Peyer's patch (tissue), 4 donors: ENCODE data around the gene AGAP2. TPM values are rescaled to one million over a fixed set of nuclear protein-coding genes. Genes with fewer than 3 reads are reported as not detected.

Source experiments
- DNase-seq, 3 donors: peaks; one replicate each; pipeline ENCODE4 v3.0.0-alpha.2; 2017 to 2019
- H3K27ac ChIP-seq, 4 donors: fragments of 200-600 bp; sonication (generic); one replicate each; pipeline ENCODE4 v1.5.1; 2016 to 2019
- H3K27me3 ChIP-seq, 2 donors: fragments of 200-600 bp; sonication (generic); one replicate each; pipeline ENCODE4 v1.5.1; 2019
- H3K36me3 ChIP-seq, 3 donors: fragments of 200-600 bp; sonication (generic); one replicate each; pipeline ENCODE4 v1.5.1; 2016 to 2019
- H3K4me1 ChIP-seq, 4 donors: fragments of 200-600 bp; sonication (generic); one replicate each; pipeline ENCODE4 v1.5.1; 2016 to 2019
- H3K4me3 ChIP-seq, 4 donors: fragments of 200-600 bp; sonication (generic); 1 replicate in 3 of 4; 2 replicates in 1 of 4; pipeline ENCODE4 v1.5.1; 2016 to 2019; ENCODE audit warnings: mild to moderate bottlenecking in 1 of 4
- H3K9me3 ChIP-seq, 4 donors: fragments of 200-600 bp; sonication (generic); one replicate each; pipeline ENCODE4 v1.5.1; 2016 to 2019; ENCODE audit warnings: mild to moderate bottlenecking in 1 of 4
- CTCF ChIP-seq, 6 experiments: fragments of 450-650 bp in 4 of 6; fragments of 200-600 bp in 2 of 6; sonication (generic) in 1 of 6; IDR thresholded peaks; one replicate each; pipeline ENCODE4 v1.5.1; 2017 to 2019; ENCODE audit warnings: antibody characterized with exemption in 6 of 6, mild to moderate bottlenecking in 3 of 6, moderate library complexity in 1 of 6
- POLR2A ChIP-seq, 2 donors: fragments of 450-650 bp; IDR thresholded peaks; one replicate each; pipeline ENCODE4 v1.5.1; 2017; ENCODE audit warnings: antibody characterized with exemption in 2 of 2, mild to moderate bottlenecking in 2 of 2, moderate library complexity in 2 of 2
- total RNA-seq, 4 donors: library from RNA; depleted of rRNA; stranded (reverse); fragments of >200 nt; gene quantifications; one replicate each; pipeline ENCODE4 v1.1.0, GENCODE V29; 2016

Gene AGAP2
- total RNA-seq, 4 donors from 2014 or later, result 2.5 to 9.1 (median 3.1) TPM

- H3K36me3 ChIP-seq, result peaks cover 0 to 68% (median 0%) of the 10 kb centered on the region in 3 donors
- H3K9me3 ChIP-seq, result no peaks in the 10 kb centered on the region
- H3K27ac ChIP-seq, result no peak overlapping the region
- H3K4me1 ChIP-seq, result no peaks in the 10 kb centered on the region
- H3K4me3 ChIP-seq, result no peak overlapping the region
- H3K27me3 ChIP-seq, result no peaks in the 10 kb centered on the region
- DNase-seq, result peak in 1 of 3 donors; percentile 37
- TF ChIP-seq POLR2A (IDR thresholded peaks at IDR 0.05) (no peak), CTCF (IDR thresholded peaks at IDR 0.05) (no peak)
Observed at GRCh38 chr12:57719777-57720605, 18.6 kb downstream of the AGAP2 start.

- no peaks in the 10 kb centered on the region for H3K9me3 ChIP-seq
- no peaks in the 10 kb centered on the region for H3K4me1 ChIP-seq
- TF ChIP-seq POLR2A (IDR thresholded peaks at IDR 0.05), result no peak
- H3K4me3 ChIP-seq, result no peak overlapping the region
- H3K27ac ChIP-seq, result no peak overlapping the region
- H3K36me3 ChIP-seq, result peaks cover 0 to 78% (median 0%) of the 10 kb centered on the region in 3 donors
- H3K27me3 ChIP-seq, result no peaks in the 10 kb centered on the region
- DNase-seq, result peak in 1 of 3 donors; percentile 35
Observed at GRCh38 chr12:57718641-57719528, 19.7 kb downstream of the AGAP2 start.

- Histone ChIP-seq H3K4me1 (no peaks in the 10 kb centered on the region), H3K27ac (no peak overlapping the region), H3K27me3 (no peaks in the 10 kb centered on the region), H3K4me3 (no peak overlapping the region), H3K9me3 (no peaks in the 10 kb centered on the region), H3K36me3 (peaks cover 0 to 78% (median 0%) of the 10 kb centered on the region in 3 donors)
- no peak for TF ChIP-seq CTCF (IDR thresholded peaks at IDR 0.05)
- TF ChIP-seq POLR2A (IDR thresholded peaks at IDR 0.05), result no peak
- DNase-seq, result peak in 1 of 3 donors; percentile 29
Observed at GRCh38 chr12:57717846-57718640, 20.5 kb downstream of the AGAP2 start.

GRCh38 chr12:57717131-57717530 lies 21.4 kb downstream of the AGAP2 start:
- no peak for TF ChIP-seq POLR2A (IDR thresholded peaks at IDR 0.05)
- TF ChIP-seq CTCF (IDR thresholded peaks at IDR 0.05), result no peak
- Histone ChIP-seq H3K36me3 (peaks cover 0 to 81% (median 0%) of the 10 kb centered on the region in 3 donors), H3K4me1 (no peaks in the 10 kb centered on the region), H3K27me3 (no peaks in the 10 kb centered on the region), H3K4me3 (no peak overlapping the region), H3K27ac (no peak overlapping the region), H3K9me3 (no peaks in the 10 kb centered on the region)
- peak in 1 of 3 donors; percentile 10 for DNase-seq

GRCh38 chr12:57716305-57716704 lies 22.2 kb downstream of the AGAP2 start:
- Histone ChIP-seq H3K36me3 (peaks cover 0 to 75% (median 0%) of the 10 kb centered on the region in 3 donors), H3K27ac (no peak overlapping the region), H3K27me3 (no peaks in the 10 kb centered on the region), H3K4me1 (no peaks in the 10 kb centered on the region), H3K9me3 (no peaks in the 10 kb centered on the region), H3K4me3 (no peak overlapping the region)
- DNase-seq, result peak in 1 of 3 donors; percentile 34
- TF ChIP-seq POLR2A (IDR thresholded peaks at IDR 0.05), result no peak
- TF ChIP-seq CTCF (IDR thresholded peaks at IDR 0.05), result no peak
